ENCODE data around the gene MAEL.

MAEL gene

GRCh38 chr1:166988974-166989515 is at the start of gene MAEL:
MAEL (plus strand) TSS chr1:166989280; CDS start chr1:166989353, 73 bp downstream.
- DNase-seq: no peak

GRCh38 chr1:166939741-166940375 is 49.2 kb upstream of the MAEL start:
- no peak for DNase-seq

DNA sequence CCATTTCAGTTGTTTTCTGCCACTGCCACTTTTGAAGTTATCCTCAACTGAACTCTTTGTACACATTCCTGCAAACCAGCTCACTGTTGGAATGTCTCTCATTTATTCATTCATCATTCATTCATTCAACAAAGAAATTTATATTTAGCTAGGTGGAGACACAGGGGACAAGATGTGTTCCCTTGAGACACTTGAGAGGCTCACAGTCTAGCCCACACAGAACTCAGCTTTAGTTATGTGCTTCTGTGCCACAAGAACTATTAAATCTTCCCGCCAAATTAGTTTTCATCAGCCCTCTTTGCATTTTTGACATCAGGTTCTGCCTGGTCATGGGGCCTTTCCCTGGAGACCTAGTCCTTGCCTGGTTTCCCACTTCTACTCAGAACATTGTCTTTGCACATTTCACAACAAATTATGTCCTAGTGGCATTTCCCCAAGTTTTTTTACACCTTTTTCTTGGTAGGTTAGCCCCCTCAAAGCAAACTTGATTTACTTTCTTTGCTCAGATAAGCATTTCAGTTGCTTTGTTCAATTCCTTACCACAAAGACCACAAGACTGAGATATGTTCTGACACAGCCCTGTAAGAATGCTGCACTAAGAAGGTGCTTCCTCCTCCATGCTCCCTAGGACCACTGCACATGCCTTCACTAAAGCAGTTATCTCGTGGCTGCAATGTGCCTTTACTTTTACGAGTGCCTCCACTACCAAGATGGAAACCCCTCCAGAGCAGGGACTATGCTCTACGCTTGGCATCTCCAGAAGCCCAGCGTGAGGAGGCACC is 44.7 kb upstream of the MAEL start:
- DNase-seq: no peak

- peak; percentile 19 for DNase-seq
Measured at GRCh38 chr1:166947398-166948043, 41.6 kb upstream of the MAEL start.

DNA sequence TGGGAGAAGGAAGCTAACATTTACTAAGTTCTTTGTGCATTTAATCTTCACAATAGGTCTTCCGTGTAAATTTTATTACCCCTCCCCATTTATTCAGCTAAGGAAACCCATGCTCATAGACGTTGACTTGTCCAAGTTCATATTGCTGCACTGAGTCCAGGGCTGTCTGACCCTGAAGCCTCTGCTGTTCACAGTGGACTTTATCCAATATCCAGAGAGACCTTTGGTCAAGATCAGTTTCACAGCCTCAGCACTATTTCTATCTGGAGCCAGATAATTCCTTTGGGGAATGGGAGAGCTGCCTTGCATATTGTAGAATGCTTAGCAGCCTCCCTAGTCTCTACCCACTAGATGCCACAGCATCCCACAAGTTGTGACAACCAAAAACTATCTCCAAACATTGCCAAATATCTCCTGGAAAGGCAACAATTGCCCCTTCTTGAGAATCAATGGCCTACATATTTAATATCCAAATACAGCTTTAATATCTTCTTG is 40.2 kb upstream of the MAEL start:
- no peak for DNase-seq

DNA sequence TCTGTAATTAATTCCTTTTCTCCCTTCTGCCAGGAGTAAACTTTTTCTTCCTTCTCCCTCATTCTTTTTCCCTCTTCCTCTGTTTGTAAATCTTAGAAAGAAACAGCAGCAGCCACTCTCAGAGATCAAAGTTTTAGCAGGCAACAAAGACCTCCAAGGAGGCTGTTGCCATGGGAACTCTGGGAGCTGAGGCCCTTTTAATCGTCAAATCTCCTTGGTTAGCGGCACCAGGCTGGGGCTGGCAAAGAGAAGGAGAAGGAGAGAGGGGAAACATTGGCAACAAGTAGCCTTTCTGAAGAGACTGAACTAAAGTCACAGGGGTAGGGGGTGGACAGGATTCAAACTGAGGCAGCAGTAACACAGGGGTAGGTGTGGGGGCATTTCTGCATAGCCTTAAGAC is 38.9 kb upstream of the MAEL start:
- DNase-seq: no peak

GRCh38 chr1:166951050-166951449 is 38.0 kb upstream of the MAEL start:
- DNase-seq: no peak

DNA sequence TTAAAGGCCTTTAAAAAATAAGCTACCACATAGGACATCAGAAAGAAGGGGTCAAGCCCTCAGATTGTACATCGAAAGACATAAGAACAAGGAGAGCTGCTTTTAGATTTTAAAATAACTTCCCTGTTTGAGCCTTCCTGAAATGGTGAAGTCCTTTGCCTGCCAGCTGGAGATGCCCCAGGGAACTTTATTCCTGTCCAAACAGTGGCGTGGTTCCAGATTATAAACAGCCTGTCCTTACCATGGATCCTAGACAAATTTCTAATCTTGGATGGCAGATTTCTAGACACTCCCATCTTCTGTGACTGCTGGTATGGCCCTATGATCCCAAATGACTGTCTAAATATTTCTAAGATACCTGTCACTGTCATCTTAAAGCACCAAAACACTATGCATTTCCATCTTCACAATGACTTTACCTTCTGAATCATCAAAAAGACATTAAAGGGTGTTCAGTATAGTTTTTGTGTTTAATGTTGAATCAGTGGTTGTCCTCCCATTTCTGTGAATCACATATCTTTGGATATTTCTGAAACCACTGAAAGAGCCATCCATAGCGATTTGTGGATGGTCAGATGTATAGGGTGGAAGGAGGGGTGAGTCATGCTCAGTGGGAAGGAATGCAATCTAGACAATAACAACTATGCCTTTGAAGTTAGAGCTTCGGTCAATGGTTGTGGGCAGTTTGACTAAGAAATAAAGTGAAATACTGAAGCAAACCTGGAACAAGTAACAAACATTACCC is 36.9 kb upstream of the MAEL start:
- DNase-seq: no peak

DNA sequence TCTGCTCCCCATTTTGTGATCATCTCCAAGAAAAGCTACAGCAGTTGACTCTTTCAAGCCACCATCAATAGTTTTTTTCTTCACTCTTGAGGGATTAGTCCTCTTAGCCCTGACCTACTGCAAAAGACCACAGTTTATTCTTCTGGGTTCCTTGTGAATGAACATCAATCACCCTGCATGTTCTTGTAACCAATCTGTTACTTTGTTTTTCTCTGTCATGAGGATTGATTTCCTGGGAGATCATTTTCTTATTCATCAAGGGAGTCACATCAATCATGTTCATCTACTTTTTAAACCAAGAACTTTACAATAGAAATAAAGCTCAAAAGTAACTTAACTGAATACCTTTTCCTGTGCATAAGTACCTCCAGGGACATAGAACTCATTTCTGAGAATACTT is 35.6 kb upstream of the MAEL start:
- no peak for DNase-seq

DNA sequence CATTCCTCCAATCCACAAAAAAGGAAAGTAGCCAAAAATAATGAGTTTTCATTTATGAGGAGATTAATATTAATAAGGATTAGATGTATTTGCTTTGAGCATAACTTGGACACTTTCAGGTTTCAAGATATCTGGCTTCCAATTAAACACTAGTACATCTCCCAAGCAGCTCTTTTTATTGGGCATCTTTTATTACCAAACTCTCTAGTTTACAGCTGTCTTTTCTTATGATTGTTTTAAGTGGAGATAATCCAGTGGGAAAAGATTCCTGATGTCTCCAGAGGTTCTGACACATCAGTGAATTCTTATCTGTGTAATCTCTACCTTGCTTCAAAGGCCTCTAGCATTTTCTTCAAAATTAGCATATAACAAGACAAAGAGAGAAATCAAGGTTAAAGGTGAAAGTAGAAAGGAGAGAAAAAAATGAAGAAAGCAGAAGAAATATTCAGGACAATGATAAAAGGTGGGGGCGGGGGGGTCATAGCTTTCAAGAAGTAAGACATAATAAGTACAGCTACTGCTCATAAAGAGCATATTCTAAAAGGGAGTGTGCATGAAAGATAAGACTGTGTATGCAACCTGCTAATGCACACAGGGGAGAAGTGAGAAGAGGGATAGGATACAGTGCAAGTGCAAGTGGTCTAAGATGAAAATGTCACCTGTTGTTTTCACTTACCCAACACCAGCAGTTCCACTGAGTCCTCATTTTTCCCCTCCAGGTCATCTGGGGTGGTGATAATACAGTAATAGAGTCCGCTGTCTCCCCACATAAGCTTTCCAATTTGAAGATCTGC is 32.8 kb upstream of the MAEL start:
- no peak for DNase-seq

DNA sequence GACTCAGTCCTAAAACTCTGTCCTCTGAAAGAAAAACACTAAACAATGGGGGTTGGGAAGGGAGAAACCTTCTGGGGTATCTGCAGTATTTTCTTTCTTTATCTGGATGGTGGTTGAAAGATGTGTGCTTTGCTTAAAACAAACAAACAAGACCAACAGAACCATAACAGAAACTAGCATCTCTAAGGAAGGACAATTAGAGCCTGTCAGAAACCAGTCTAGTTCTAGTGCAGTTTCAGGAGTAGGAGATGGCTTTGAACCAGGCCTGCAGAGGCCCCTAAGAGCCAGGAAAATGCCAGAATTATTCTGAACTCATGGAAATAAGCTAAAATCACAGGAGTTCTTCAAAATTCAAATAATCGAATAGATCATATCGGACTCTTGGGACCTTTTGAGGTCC is 32.2 kb upstream of the MAEL start:
- no peak for DNase-seq

DNA sequence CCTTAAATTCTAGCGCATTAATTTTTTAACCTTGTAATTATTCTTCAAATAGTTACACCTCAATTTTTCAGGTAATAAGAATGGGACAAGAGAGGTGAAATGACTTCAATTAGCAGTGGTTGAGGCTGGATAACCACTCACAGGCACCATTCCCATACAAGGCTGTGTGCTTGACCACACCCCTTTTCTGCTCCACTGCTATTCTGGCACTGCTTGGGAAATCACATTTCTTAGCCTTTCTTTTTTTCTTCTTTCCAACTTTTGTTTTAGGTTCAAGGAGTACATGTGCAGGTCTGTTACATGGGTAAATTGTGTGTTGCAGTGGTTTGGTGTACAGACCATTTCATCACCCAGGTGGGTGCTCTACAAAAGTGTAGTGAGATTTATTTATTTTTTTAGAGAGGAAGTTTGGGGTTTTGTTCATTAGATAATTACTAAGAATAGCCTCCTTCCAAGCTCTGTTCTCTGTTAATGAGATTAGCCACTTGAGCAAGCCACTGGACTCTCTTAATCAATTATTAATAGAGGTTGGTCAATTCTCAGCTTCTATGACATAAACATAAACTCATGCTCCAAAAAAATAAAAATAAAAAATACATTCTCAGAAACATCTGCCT is 28.1 kb upstream of the MAEL start:
- no peak for DNase-seq

- DNase-seq: no peak
Measured at GRCh38 chr1:166969074-166969677, 19.9 kb upstream of the MAEL start.

GRCh38 chr1:166971252-166971651 is 17.8 kb upstream of the MAEL start:
- DNase-seq: no peak

DNA sequence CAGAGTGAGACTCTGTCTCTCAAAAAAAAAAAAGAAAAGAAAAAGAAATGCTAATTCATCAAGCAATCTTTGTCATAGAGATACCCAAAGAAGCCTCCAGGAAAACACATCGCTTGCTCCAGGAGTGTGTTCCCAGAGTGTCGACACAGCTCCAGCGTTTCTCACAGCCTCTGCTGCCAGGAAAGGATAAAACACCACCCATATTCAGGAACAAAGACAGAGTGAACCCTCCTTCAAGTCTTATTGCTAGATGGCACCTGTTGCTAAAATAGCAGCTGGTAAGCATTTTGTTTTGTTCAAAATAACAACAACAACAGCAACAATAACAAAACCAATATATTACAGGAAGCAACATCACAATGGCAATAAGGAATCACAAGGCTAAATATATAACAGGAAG is 16.9 kb upstream of the MAEL start:
- DNase-seq: no peak

DNA sequence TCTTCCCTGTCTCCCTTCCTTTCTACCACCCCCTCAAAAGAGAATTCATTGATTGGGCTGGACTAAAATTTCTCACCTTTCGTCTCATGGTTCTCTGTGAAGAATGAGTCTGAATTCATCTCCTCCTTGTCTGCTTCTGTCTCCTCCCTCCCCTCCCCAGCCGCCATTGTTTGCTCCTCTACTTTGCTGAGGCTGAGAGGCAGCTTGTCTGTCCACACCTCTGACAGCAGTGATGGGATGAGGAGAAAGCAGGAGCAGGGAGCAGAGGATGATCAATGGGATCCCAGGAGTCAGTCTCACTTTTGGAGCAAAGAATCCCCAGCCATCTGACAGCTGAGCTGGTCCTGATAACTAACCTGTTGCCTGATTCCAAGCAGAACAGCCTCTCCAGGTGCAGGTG is 16.3 kb upstream of the MAEL start:
- DNase-seq: no peak

- DNase-seq: no peak
Measured at GRCh38 chr1:166974647-166975345, 14.3 kb upstream of the MAEL start.

DNA sequence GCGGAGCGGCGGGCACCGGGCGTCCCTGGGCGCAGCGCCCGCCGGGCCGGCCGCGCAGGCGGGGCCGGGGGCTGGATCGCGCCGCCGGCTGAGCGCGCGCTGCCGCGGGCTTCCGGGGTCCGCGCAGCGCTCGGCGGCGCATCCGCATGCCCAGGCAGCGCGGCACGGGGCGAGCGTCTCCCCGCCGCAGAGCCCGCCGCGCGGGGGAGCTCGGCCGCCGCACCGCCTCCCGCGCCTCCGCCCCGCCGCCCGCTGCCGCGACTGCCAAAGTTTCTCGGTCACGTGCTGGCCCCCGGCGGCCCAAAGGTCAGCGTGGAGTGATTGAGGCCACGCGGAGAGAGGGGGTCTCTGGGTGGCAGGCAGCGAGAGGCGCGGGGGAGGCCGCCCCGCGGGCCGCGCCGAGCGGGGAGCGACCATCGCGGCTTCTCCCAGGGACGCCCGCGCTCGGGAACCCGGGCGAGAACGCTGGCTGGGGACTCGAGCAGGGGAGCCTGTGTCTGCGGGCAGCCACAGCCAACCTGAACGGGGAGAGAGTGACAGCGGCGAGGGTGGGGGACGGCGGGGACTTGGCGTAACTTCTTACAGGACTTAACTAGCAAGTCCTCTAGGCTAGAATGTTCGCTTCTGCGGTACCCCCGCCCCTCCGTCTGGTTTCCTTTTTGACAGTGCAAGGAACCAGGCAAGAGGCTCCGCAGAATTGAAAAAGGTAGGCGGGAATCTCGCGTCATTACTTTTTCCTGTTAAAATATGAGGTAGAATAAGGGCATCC is 13.5 kb upstream of the MAEL start, which contains the start of gene ILDR2:
TSS of gene ILDR2 (minus strand) at position 180 of the 769 bp plus-strand sequence. CDS start 272 bp downstream, outside the sequence.
- peak; percentile 13 for DNase-seq

DNA sequence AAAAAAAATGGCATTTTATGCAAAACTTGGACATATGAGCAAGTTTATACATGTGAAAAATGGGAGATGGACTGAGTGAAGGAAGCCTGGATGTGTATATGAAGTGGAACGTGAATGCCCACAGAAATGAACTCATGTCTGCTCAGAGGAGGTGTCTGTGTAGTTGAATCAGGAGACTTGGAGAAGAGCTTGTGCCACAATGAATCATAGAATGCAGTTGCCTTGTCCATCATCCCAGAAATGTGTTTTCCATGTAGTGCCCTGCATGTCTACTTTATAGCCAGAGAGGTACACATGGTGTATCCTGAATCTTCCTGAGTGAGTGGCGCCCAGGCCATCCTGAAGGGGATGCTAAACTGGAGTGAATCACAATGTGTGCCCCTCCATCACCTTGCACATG is 11.1 kb upstream of the MAEL start:
- DNase-seq: no peak

- DNase-seq: no peak
Measured at GRCh38 chr1:166978821-166979220, 10.3 kb upstream of the MAEL start.
